ENCODE measurements around the gene USP3.

USP3 gene

GRCh38 chr15:63504247-63504978 is at the start of gene USP3:
Gene USP3, plus strand, starts transcription at chr15:63504593. Its CDS starts 147 bp downstream, at chr15:63504740.
- peak; percentile 88 to 98 for DNase-seq

DNA sequence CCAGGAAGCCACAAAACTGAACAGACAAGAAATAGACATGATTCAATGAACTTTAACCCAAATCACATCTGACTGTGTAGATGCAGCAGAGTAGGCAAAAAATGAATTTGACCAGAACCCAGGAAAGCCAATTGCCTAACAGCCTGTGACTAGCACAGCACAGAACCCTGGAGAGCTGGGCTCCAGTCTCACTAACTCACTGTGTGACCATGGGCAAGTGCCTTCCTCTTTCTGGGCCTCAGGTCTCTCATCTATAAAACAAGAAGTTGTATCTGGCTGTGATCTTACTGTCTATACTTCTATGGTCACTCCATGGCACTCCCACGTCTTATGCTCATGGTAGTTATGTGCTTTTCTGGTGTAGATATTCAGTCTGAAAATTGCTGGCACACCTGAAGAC is 48.1 kb upstream of the USP3 start:
- DNase-seq, result peak in 1 of 2 donors; percentile 16

DNA sequence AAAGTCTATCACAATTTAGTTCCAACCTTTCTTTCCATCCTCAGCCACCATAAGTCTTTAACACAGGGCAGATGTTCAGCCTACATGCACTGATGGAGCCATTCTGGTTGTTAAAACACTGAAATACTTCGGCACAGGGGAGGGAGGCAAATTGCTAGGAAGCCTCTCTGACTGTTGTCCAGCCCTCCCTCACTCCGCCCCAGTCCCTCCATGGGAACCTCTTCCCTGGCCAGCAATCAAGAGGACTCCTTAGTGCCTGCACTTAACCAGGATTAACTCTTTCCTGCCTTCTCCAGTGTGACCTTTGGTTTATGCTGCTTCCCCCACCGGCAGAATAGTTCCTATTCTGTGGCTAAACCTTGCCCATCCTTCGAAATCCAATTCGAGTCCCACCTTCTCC is 47.0 kb upstream of the USP3 start:
- no peak for DNase-seq

DNA sequence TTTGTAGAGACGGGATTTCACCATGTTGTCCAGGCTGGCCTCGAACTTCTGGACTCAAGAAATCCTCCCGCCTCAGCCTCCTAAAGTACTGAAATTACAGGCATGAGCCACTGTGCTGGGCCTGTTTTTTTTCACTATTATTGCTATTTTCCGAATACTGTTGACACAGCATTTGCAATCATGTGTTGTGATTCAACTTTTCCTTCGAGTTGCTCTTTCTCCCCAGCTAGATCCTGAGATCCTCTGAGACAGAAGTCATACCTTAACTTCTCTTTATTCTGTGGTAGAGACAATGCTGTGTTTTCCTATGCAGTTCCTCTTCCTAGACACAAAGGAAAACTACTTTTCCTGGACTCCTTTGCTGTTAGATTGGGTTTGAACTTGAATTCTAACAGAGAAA is 46.4 kb upstream of the USP3 start:
- no peak for DNase-seq

DNA sequence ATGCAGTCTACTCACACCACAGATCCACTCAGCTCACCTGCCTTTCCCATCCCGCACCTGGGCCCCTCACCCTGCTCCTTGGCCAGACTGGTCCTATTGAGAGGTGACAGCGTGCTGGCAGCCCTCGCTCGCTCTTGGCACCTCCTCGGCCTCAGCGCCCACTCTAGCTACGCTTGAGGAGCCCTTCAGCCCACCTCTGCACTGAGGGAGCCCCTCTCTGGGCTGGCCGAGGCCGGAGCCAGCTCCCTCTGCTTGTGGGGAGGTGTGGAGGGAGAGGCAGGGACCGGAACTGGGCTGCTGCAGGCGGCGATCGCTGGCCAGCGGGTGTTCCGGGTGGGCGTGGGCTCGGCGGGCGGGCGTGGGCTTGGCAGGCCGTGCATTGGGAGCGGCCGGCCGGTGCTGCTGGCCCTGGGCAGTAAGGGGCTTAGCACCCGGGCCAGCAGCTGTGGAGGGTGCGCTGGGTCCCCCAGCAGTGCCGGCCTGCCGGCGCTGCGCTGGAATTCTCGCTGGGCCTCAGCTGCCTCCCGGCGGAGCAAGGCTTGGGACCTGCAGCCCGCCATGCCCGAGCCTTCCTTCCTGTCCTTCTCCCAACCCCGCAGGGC is 45.5 kb upstream of the USP3 start:
- no peak for DNase-seq

DNA sequence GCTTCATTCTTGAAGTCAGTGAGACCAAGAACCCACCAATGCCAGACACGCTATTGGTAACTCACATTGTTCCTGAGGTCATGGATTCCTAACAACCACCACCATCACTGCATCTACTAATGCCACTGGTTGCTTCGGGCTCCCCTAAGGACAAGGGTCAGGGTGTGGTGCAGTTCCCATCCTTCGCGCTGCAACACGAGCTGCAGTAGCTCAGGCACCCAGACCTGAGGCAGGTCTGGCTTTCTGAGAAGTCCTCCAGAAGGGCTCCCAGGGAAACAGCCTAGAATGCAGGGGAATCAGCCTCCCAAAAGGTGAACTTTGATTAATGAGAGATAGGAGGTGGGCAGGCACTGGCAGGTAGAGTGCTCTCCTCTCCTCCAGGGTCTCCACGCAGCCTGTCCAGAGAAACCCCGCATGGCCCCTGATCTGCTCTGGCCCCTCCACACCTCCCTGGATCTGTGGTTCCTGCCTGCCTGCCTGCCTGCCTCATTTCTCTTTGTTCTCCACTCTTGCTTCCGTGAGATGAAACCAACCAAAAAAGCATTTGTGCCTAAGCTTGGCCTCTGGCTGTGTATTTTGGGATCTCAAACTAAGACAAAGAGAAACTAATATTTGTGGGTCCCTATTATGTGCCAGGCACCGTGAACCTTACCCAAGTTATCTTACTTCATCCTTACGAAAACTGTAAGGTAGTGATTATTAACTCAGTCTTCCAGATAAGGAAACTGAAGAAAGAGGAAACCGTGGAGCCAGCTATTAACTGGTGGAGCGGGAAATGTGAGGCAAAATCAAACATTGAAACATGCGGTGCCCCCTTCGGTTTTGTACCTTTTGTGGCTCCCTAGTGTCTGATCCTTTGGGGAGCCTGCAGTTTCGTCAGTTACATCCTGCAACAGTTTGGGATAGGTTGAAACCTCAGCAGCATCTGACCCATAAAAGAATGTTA is 43.9 kb upstream of the USP3 start:
- no peak for DNase-seq

- DNase-seq, result peak in 1 of 2 donors; percentile 9
These were observed 43.0 kb upstream of the USP3 start for GRCh38 chr15:63461230-63461985.

- no peak for DNase-seq
These were observed 42.3 kb upstream of the USP3 start for GRCh38 chr15:63462088-63462487.

GRCh38 chr15:63463036-63463435 is 41.4 kb upstream of the USP3 start:
- no peak for DNase-seq

GRCh38 chr15:63463793-63464192 is 40.6 kb upstream of the USP3 start:
- DNase-seq, result no peak

GRCh38 chr15:63465104-63465503 is 39.3 kb upstream of the USP3 start:
- DNase-seq, result no peak

DNA sequence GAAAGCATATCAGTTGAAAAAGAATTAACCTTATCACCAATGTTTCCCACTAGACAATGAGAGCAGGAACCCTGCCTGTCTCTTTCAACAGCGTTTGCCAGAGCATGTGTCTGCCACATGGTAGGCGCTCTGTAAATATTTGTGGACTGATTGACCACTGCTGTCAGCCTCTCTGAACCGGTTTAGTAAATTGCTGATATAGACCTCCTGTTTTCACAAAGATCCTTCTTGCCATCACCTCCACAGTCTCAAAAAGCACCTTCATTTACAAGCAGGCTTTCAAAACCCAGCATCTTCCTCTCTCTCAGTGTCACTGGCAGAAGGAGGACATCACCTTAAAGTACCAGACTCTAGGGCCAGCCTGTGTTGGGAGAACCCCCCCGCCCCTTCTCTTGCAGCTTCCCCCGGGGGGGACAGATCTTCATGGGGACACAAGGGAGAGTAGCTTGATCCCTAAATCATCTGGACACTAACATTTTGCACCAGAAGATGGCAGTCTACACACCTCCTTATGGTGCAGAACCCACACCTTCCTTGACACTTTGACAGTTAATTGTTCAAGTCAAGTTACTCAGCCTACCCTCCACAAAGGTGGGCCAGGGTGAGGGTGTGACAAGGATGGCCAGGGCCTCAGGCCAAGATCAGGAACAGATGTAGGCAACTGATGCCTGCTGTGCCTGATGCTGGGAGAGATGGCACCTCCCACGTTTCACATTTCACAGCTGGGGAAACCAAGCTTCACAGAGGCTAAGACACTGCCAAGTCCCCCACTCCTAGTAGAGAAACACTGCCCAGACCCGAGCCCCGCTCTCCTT is 37.8 kb upstream of the USP3 start:
- peak in 1 of 2 donors; percentile 60 for DNase-seq

DNA sequence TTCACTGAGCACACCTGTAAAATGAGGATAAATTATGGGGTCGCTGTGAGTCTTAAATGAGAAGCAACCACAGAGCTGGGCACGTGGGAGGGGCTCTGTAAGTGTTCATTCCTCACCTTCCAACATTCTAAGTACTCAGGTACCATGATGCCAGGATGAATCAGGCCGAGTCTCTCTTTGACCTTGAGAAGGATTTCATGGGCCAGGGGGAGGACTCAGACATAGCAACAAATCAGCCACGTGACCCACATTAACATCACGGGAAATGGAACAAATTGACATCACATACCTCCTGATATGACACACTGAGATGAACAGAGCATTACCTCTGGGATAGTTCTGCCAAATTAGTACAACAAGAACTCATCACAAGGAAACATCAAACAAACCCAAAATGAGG is 35.2 kb upstream of the USP3 start:
- no peak for DNase-seq

DNA sequence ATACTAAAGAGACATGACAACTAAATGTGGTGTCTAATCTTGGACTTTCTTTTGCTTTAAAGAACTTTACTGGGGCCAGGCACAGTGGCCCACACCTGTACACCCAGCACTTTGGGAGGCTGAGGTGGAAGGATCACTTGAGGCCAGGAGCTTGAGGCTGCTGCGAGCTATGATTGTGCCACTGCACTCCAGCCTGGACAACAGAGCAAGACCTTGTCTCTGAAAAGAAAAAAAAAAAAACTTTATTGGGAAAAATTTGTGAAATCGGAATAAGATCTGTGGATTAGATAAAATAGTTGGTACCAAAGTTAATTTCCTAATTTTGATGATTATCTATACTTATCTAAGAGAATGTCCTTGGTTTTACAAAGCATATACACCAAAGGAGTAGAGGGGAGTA is 34.4 kb upstream of the USP3 start:
- DNase-seq, result no peak

GRCh38 chr15:63473007-63473748 is 31.2 kb upstream of the USP3 start:
- DNase-seq, result no peak

DNA sequence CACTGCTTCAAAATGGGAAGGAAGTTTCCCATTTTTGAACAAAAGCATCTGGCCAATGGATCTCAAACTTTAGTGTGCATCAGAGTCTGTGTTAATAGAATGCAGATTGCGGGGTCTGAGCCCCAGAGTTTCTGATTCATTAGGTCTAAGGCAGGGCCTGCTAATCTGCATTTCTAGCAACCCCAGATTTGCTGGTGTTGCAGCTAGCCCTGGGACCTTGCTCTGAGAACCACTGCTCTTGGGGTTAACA is 30.7 kb upstream of the USP3 start:
- DNase-seq, result no peak

- no peak for DNase-seq
These were observed 30.2 kb upstream of the USP3 start for GRCh38 chr15:63473999-63474809.

- no peak for DNase-seq
These were observed 29.5 kb upstream of the USP3 start for GRCh38 chr15:63474810-63475316.

DNA sequence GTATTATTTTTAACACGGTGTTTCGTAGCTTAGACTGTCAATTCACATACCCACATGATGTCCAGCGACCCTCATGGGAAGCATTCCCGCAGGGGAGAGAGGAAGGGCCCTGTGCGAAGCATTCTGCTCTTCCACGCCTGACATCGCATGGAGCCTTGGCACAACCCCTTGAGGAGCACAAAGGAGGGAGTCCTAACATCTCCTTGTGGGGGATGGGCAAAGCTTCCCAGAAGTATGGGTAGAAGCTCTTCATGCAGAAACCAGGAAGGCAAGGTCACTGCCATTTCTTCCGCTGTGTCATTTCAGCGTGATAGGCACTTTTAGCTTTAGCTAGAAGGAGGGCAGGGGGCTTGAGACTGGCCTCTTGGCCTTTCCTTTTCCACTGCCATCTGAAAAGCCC is 28.7 kb upstream of the USP3 start:
- DNase-seq, result no peak

DNA sequence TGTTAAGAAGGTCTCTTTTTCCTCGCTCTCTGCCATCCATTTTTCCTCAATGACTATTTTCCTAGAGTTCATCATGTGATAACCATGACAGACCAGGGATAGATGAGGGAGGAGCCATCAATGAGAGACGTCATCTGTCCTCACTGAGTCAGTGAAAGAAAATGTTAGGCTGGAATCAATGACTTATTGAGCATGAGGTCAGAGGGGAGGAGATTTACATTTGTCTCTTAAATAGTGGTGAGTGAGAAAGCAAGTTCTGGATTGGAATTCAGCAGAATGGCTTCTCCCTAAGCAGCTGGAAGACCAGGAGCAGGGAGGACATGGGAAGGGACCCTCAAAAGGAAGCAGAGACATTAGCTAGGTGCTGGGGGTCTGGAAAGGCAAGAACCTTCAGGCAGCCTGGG is 28.2 kb upstream of the USP3 start:
- no peak for DNase-seq
